HG02970 (cell line): Measurements from ENCODE around the gene DNAI4.

Experiments
- ATAC-seq: cut with Tn5 transposase; IDR thresholded peaks from one replicate; pipeline ENCODE4 v1.9.1; 2021; ENCODE audit warnings: mild to moderate bottlenecking, moderate library complexity, moderate number of reproducible peaks; ENCODE audit not compliant: unreplicated experiment, low FRiP score

The DNAI4 gene

GRCh38 chr1:66769512-66770229 lies 155.0 kb downstream of the DNAI4 start:
- no peak for ATAC-seq

- no peak for ATAC-seq
Measured at GRCh38 chr1:66768965-66769364, 155.7 kb downstream of the DNAI4 start.

GRCh38 chr1:66767626-66768025 lies 157.0 kb downstream of the DNAI4 start:
- ATAC-seq, result no peak

- ATAC-seq, result no peak
Measured at GRCh38 chr1:66764994-66765578, 159.6 kb downstream of the DNAI4 start.
